Middle frontal gyrus (tissue), 1 donor: ENCODE results near the gene SPINT2.

ENCODE experiments used
- DNase-seq: peaks from one replicate; pipeline ENCODE4 v3.0.0-alpha.2; 2015; ENCODE audit warnings: low spot score; ENCODE audit errors: extremely low spot score

SPINT2 gene

DNA sequence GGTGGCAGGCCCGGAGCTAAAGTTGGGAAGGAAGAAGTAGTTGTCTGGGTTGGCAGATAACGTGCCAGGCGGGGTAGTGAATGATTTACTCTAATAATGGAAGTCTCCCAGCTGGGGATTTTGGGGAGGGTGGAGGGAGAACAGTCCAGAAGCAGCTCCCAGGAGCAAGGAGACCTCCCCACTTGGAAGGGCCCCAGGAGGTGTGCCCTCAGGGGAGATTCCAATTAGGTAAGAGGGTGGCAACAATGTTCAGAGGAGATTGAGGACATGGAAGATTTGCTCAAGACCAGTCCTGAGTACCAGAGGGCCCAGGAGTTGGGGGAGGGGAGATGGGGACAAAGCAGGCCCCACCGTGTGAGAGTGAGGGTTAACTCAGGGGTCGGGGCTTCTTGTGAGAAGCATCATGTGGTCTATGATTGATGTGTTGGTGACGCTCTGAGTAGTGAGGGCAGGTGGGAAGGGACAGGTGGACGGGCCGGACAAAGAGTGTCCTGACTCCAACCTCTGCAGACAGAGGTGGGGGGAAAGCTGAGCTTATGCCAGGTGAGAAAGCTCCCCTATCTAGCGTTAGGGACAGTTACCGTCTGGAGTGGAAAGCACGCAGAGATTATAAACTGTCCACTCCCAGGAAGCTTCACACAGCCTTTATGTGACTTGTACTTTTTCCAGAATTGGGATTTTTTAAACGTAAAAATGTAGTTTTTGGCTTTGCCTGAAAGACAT, 3.5 kb downstream of the SPINT2 start:
- no peak for DNase-seq

DNA sequence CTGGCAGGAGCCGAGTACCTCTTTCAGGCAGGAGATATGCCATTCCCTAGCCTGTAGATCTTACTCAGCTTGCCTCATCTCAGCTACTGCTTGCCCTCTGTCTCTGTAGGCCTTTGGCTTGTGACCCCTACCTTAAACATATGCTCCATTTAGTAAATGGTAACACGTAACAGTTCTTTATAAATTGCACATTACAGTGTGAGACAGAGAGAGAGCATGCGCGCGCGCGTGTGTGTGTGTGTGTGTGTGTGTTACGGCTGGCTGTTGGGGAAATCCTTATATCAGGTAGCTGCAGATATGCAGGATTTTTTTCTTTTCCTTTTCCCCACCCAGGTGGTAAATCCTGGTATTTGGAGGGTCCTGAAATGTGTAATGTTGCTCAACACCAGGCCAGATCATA, 4.2 kb downstream of the SPINT2 start:
- no peak for DNase-seq

DNA sequence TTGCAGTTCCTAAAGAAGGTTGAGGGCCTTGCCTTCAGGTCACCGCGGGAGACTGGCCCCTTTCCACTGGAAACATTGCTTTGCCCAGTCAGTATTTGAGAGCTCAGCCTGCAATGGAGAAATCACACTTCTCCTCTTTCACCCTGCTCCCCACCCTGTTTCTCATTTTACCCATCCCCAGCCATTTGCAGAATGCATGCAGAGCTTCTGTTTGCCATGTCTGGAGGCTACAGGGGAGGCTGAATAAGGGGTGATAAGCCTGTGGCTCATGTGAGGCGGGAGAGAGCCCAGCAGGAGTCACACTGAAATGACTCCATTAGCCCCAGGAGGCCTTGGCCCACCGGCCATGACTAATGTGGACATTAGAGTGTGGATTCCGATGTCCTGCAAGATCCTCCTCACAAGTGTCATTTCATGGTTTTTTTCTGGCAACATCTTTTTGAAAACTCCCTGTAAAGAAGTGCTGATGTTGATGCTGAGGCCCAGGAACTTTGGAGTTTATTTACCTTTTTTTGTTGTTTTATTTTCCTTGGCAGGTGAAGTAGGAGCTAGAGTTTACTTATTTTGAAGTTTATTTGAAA, 6.3 kb downstream of the SPINT2 start:
- no peak for DNase-seq

DNA sequence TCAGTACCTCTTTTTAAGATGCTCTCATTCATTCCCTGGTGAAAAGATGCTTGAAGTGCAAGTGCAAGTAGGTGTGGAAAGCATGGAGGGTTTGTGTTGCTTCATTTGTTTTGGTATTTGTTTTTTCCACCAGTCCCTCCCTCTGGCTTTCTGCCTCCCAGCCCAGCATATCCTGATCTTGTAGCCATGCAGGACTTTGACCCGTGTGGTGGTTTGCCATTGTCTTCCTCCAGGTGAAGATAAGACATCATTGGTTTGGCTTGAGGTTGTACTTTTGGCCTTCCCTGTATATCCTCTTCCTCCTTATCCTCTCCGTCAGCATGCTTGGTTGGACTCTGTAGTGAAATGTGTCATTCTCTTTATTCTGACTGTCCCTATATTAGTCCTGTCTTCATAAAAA, 9.1 kb downstream of the SPINT2 start:
- no peak for DNase-seq

DNA sequence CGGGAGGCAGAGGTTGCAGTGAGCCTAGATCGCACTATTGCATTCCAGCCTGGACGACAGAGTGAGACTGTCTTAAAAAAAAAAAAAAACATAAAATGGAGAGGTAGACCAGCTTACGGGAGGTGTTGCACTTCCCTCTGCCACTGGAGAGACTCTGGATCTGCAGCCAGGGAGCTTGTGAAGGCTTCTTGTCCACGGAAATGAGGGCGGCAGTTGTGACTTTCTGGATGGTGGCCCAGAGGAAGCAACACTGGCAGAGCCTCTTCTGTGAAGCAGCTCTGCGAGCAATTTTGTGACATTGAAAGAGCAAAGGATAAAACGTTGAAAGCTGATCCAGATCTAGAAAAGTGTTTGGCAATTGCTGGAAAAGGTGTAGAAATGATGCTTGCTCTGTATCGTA, 10.4 kb downstream of the SPINT2 start:
- peak; percentile 66 for DNase-seq

DNA sequence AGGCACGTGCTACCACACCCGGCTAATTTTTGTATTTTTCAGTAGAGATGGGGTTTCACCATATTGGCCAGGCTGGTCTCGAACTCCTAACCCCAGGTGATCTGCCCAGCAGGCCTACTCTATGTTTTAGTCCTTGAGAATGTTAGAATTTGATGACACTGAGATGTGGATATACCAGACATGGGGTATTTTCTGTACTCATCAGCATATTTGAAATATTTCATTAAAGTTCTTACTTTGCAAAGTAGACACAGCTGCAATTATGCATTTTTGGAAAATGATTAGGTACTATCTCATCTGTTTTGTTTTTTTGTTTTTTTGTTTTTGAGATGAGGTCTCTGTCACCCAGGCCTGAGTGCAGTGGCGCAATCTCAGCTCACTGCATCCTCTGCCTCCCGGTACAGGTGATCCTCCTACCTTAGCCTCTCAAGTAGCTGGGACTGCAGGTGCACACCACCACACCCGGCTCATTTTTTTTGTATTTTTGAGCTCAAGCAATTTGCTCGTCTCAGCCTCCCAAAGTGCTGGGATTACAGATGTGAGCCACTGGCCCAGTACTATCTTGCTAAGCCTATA, 12.7 kb downstream of the SPINT2 start:
- no peak for DNase-seq

DNA sequence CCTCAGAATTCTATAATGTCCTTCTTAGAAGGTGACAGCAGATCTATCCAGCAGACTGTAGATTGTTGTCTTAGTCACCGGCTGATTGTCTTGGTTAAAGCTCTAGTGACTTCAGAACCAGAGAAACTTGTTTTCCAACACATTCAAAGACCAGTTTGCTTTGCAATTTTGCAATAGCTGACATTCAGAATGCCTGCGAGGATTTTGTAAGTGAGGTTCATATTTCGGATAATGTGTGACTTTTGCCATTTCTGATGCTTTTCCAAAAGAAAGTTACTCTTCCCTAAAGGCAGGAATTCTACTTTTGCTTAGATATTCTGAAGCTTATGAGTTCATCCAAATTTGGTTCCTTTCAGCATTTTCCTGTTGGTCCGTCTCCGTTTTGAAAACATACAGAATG, 13.2 kb downstream of the SPINT2 start:
- no peak for DNase-seq

DNA sequence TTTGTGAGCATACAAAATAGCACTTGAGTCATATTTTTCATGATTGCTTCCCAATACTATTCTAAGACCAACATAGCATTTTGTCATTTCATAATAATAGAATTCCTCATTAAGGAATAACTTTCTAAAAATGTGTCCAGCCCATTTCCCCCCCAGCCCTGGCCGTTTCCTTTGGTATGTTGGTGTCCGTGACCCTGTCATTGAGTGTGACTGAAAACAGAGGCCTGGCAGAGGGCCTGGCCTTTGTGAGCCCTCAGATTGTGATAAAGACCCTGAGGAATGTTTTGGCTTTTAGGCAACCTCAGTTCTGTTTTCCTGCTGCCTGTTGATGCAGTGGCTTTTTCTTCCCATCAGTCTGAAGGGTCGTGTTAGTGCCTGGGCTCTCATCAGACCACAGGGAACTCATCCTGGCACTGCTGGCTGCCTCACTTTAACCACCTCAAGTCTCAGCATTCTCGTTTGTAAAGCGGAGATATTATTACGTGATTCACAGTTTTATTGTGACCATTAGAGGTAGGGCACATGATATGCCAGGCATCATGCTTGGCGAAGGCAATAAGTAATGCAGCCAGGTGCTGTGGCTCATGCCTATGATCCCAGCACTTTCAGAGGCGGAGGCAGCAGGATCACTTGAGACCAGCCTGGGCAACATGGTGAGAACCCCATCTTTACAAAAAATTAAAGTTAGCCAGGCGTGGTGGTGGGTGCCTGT, 13.8 kb downstream of the SPINT2 start:
- no peak for DNase-seq

DNA sequence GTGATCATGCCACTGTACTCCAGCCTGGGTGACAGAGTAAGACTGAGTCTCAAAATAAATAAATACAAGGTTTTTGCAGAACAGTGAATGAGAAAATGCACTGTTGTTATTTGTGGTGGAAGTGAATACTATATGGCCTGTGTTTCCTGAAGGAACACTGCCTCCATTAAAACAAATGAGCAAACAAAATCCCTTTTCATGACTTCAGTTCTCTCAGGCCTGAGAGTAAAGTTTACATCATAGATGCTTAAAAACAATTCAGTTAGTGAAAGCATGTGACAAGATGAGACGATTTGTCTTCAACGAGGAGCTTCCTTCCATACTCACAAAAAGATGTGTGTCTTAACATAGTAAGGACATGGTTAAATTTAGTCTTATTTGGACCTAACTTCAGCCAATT, 14.4 kb downstream of the SPINT2 start:
- no peak for DNase-seq

DNA sequence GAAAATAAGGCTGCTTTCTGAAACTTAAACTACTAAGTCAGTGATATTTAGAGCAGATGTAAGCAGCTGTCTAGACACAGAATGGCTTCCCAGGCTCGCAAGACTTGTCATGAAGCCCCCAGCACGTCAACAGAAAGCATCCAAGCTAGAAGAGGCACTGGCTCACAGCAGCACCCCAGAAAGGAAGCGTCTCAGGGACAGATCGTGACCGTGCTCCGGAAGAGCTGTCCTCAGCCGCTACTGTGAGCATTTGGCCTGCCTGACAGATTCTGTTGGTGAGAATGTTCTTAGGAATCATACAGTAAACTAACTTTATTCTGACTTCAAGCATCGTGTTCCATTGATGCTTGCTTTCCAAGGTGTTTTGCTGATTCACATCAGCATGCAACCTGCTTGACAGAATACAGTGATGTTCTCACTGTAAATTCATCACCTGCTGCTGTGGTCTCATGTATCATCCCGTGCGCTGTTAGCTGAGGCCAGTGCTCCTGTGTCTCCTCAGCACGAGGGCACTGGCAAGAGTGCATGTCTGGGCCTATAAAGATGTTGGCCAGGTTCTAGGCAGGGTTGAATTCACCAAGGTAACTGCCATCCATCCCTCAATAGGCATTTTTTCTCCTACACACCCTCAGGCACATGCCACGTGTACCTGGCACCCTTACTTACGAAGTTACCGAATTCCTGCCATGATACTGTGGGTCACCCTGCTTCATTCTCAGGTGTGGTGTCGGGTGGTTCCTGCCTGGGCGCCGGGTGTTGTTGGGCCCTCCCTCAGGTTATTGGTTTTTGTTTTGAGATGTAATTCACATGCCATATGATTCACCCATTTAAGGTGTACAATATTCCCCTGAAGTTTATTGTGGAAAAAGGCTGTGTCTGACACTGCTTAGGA, 15.9 kb downstream of the SPINT2 start:
- no peak for DNase-seq

DNA sequence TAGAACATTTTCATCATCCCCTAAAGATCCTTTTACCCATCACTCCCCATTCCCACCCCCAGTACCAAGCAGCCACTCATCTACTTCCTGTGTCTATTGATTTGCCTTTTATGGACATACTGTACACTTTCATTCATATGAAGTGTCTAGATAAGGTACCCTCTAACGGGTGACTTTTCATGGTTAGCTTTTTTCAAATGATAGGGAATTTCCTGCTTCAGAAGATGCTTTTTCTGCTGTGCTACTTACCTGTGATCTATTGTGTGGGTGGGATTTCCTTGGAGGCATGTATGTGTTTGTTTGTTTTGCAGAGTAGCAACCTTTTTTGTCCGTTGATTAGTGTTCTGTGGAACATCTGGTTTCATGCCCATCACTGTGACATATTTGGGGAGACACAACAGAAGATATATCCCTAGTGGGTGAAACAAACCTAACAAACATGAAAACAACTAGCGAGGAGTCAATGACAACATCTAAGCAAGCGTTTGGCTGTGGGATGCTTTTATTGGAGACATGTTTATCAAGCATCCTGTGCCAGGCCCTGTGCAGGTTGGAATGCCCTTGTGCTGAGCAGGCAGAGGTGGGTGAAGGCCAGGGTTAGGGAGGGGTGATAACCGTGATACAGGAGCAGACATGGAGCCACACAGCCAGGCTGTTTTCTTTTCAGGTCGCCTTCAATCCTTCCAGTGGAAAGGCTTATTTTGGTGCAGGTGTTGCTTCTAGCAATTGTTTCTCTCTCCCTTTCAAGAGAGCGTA, 17.6 kb downstream of the SPINT2 start:
- DNase-seq = no peak

DNA sequence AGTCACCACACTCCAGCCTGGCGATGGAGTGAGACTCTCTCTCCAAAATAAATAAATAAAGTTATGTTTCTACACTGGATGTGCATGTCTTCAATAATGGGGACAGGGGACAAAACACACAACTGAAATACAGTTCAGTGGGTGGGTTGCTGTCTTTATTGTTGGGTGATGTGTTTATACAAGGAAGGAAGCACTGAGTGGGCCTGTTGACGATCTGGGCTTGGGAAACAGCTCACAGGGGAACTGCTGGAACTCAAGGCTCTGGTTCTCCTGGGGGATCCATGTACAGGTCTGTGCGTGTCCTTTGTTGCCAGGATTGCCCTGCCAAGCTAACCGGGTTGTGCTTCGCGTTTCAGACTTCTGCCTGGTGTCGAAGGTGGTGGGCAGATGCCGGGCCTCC, 18.9 kb downstream of the SPINT2 start:
- no peak for DNase-seq

DNA sequence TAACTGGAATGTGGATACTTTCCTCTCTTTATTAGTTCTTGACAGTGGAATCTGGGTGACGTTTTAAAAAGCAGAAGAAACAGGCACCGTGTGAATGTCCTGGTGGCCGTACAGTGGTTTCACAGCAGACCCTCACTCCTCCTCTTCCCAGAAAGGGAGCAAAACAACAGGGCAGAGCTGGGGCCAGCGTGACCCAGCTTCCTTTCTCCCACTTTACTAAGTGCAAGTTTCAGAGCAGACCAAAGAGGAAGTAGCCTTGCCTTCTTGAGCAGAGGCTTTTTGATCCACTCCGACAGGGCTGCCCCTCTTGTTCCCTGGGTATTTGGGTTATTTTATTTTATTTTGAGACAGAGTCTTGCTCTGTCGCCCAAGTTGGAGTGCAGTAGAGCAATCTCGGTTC, 20.0 kb downstream of the SPINT2 start:
- no peak for DNase-seq

DNA sequence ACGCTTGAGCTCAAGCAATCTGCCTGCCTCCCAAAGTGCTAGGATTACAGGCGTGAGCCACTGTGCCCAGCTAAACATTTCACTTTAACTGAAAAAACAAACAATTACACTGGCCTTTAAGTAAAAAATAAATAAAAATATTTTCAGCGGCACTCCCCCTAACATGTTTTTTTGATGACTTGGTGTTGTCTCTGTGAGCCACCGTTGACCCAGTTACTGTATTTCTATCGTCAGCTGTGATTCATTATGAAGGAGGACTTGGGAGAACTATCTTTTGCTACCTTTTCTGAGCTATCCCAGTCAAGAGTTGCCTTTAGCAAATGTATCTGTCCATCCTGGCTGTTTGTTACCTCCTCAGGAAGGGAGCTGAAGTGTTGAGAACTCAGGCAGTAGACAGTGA, 21.2 kb downstream of the SPINT2 start:
- DNase-seq = no peak

DNA sequence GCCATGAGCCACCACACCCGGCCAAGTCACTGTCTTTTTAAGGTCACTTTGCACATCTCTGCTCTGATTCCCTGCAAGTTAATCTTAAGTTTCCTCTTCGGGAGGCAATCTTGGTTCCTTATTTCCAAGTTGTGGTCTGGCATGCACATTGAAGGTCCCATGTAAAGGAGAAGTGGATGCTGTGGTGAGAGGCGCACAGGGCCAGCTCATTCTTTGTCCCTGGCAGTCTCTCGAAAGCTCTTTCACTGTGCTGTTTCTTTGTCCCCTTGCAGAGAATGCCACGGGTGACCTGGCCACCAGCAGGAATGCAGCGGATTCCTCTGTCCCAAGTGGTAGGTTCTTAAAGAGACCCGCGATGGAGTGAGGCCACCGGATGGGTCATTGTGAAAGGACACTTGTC, 23.2 kb downstream of the SPINT2 start:
- no peak for DNase-seq

DNA sequence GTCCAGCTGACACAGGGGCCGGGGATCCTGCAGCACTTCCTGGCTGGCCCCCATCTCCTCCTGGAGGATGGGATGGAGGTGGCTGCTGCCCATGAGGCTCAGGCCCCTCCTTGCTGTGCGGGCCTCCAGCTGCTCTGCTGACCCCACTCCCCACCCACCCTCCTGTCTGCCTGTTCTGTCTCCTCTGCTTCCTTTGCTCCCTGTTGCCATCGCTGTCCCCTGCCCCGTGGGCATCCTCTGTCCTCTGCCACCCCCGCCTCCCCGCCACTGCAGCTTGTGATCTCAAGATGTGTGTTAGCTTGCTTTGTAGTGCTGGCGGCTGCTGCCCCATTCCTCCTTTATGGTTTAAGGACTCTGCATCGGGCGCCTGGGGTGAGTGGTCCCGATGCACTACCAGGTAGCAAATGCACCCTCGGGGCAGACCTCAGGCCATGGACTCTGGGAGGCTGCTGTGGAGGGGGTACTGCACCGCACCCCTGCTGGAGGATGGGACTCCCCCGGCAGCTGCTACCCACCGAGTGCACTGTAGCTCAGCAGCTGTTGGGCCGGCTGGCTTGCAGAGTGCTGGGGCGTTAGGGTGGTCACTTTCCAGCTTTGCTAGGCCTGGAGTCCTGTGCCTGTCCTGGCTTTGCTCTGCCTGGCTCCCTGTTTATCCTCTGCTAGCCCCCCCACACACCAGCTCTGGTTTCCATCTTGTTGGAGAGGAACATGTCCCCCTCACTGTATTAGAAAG, 23.9 kb downstream of the SPINT2 start:
- no peak for DNase-seq

DNA sequence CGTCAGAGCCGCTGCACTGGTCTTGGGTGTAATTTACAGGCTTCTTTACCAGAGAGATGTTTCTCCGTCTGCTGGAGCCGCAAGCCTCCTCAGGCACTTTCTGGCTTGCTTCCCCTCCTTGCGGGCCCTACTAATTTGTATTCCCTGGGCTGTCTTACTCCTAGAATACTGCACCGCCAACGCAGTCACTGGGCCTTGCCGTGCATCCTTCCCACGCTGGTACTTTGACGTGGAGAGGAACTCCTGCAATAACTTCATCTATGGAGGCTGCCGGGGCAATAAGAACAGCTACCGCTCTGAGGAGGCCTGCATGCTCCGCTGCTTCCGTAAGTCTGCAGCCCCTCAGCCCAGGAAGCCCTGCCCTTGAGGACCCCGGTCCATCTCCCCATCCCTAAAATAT, 25.6 kb downstream of the SPINT2 start:
- no peak for DNase-seq

DNA sequence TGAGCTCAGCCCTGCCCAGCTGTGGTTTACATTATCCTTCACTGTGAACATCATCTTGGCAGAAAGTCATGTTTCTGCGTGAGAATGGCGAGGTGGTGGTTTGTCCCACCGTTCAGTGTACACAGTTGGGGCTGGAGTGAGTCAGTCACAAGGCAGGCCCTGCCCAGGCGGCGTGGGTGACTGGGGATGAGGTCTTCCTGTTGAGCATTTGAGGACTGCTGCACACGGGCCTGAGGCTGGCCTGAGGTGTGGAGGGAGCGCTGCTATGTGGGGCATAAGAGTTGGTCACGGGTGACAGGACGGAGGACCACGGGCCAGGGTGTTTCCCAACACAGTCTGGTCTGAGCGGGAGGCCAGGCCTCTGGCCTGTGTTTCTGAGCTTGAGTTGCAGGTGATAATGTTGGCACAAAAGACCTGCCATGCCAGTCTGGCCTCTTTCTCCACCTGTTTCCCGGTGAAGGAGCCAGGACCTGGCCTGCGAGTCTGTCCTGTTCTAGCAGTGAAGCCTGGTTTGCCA, 26.3 kb downstream of the SPINT2 start:
- DNase-seq = no peak

DNA sequence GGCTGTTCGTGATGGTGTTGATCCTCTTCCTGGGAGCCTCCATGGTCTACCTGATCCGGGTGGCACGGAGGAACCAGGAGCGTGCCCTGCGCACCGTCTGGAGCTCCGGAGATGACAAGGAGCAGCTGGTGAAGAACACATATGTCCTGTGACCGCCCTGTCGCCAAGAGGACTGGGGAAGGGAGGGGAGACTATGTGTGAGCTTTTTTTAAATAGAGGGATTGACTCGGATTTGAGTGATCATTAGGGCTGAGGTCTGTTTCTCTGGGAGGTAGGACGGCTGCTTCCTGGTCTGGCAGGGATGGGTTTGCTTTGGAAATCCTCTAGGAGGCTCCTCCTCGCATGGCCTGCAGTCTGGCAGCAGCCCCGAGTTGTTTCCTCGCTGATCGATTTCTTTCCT, 27.5 kb downstream of the SPINT2 start:
- no peak for DNase-seq

DNA sequence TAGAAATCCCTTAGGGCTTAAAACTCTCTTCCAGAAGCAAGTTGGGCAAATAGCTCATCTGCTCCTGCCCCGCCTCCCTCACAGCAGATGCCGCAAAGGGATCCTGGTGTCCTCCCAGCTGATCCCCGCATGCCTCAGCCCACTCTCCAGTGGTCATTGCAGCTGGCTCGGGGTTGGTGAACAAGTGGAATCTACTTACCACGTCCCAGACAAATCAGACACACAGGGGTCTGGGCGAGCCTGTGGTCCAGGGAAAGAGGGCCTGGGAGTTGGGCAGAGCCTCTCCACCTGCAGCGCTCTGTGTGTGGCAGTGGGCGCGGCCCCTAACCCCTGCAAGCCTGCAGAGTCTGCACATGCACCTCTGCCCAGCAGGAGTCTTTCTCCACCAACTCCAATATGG, 28.9 kb downstream of the SPINT2 start:
- no peak for DNase-seq
